ENCODE data around the gene NPHP3.
"Not testable (repeated sequence)": the region's sequence is repeated elsewhere in the genome, so short reads cannot be mapped to it uniquely, and the experiment has no call there.

Gene NPHP3

GRCh38 chr3:132722165-132723023 is at the start of gene NPHP3:
Gene NPHP3 (minus strand): TSS chr3:132722409. CDS start chr3:132722355, 54 bp downstream.
- DNase-seq: peak; percentile 93 to 100

GRCh38 chr3:132758740-132759139 is 36.5 kb upstream of the NPHP3 start:
- DNase-seq: no peak

GRCh38 chr3:132756108-132756650 is 34.0 kb upstream of the NPHP3 start:
- no peak for DNase-seq

GRCh38 chr3:132753946-132754345 is 31.7 kb upstream of the NPHP3 start:
- no peak for DNase-seq

- no peak for DNase-seq
Measured at GRCh38 chr3:132749786-132750185, 27.6 kb upstream of the NPHP3 start.

- DNase-seq: not testable (repeated sequence)
Measured at GRCh38 chr3:132746720-132747119, 24.5 kb upstream of the NPHP3 start.

GRCh38 chr3:132738314-132738713 is 16.1 kb upstream of the NPHP3 start:
- DNase-seq: no peak

- DNase-seq: no peak
Measured at GRCh38 chr3:132735589-132735988, 13.4 kb upstream of the NPHP3 start.

- DNase-seq: no peak
Measured at GRCh38 chr3:132730891-132731580, 8.8 kb upstream of the NPHP3 start.

- DNase-seq: no peak
Measured at GRCh38 chr3:132726341-132726823, 4.2 kb upstream of the NPHP3 start.

GRCh38 chr3:132723024-132723950 is 1.1 kb upstream of the NPHP3 start:
- no peak for DNase-seq

GRCh38 chr3:132721479-132722164 is 587 bp downstream of the NPHP3 start:
- DNase-seq: peak; percentile 4 to 9

- DNase-seq: no peak
Measured at GRCh38 chr3:132720228-132720627, 2.0 kb downstream of the NPHP3 start.

GRCh38 chr3:132716372-132716771 is 5.8 kb downstream of the NPHP3 start:
- no peak for DNase-seq

GRCh38 chr3:132713977-132714727 is 8.1 kb downstream of the NPHP3 start:
- DNase-seq: no peak

GRCh38 chr3:132710311-132710710 is 11.9 kb downstream of the NPHP3 start:
- DNase-seq: no peak

GRCh38 chr3:132709761-132710160 is 12.4 kb downstream of the NPHP3 start:
- DNase-seq: no peak

GRCh38 chr3:132703733-132704132 is 18.5 kb downstream of the NPHP3 start:
- DNase-seq: no peak

- DNase-seq: no peak
Measured at GRCh38 chr3:132695422-132695821, 26.8 kb downstream of the NPHP3 start.

GRCh38 chr3:132694991-132695390 is 27.2 kb downstream of the NPHP3 start:
- DNase-seq: no peak

- DNase-seq: no peak
Measured at GRCh38 chr3:132690040-132690439, 32.2 kb downstream of the NPHP3 start.
